OCI-M2 (cell line): Measurements from ENCODE around the gene TIA1.

Experiments
- DNase-seq: peaks from one replicate; lab custom pipeline; 2025; ENCODE audit not compliant: unreplicated experiment; lab: John Stamatoyannopoulos, UW

TIA1 gene

GRCh38 chr2:70161069-70161534 lies 87.3 kb downstream of the TIA1 start:
- no peak for DNase-seq

- DNase-seq = no peak
Measured at GRCh38 chr2:70160545-70160944, 87.9 kb downstream of the TIA1 start.
